Mesenchymal stem cell (in vitro differentiated cells and primary cell): ENCODE measurements around the gene CCDC59.

Experiments used
- DNase-seq: peaks from one replicate; pipeline ENCODE4 v3.0.0-alpha.2; 2013
- H2AFZ ChIP-seq: one replicate; pipeline ENCODE4 v1.6.1; 2013; ENCODE audit warnings: low read depth, mild to moderate bottlenecking, control low read depth, inconsistent platforms, low read length, moderate library complexity
- H2AK5ac ChIP-seq: 2 replicates; pipeline ENCODE4 v1.6.1; 2013; ENCODE audit warnings: low read length, moderate library complexity, mild to moderate bottlenecking, inconsistent platforms; ENCODE audit not compliant: severe bottlenecking
- H2BK120ac ChIP-seq: one replicate; pipeline ENCODE4 v1.6.1; 2013; ENCODE audit warnings: low read depth, mild to moderate bottlenecking, inconsistent platforms, low read length, moderate library complexity
- H2BK12ac ChIP-seq, 2 experiments: one replicate each; pipeline ENCODE4 v1.6.1; 2013; ENCODE audit warnings: inconsistent platforms in 2 of 2, low read length in 2 of 2, mild to moderate bottlenecking in 2 of 2, moderate library complexity in 2 of 2, control low read depth in 1 of 2
- H2BK15ac ChIP-seq: one replicate; pipeline ENCODE4 v1.6.1; 2013; ENCODE audit warnings: mild to moderate bottlenecking, low read depth, inconsistent platforms; ENCODE audit not compliant: poor library complexity, severe bottlenecking
- H2BK5ac ChIP-seq: 2 replicates; pipeline ENCODE4 v1.6.1; 2013; ENCODE audit warnings: low read depth, mild to moderate bottlenecking, low read length, control low read depth, inconsistent platforms; ENCODE audit not compliant: poor library complexity, severe bottlenecking
- H3K14ac ChIP-seq, 2 experiments: one replicate each; pipeline ENCODE4 v1.6.1; 2013; ENCODE audit warnings: inconsistent platforms in 2 of 2, low read length in 2 of 2, control low read depth in 1 of 2, mild to moderate bottlenecking in 1 of 2, moderate library complexity in 1 of 2
- H3K18ac ChIP-seq, 2 experiments: one replicate each; pipeline ENCODE4 v1.6.1; 2013; ENCODE audit warnings: inconsistent platforms in 2 of 2, low read length in 2 of 2, control low read depth in 1 of 2, low read depth in 1 of 2, mild to moderate bottlenecking in 1 of 2
- H3K23ac ChIP-seq, 2 experiments: one replicate each; pipeline ENCODE4 v1.6.1; 2013; ENCODE audit warnings: inconsistent platforms in 2 of 2, low read length in 2 of 2, mild to moderate bottlenecking in 2 of 2, moderate library complexity in 2 of 2, control low read depth in 1 of 2
- H3K27ac ChIP-seq: 2 replicates; pipeline ENCODE4 v1.5.1; 2013; ENCODE audit warnings: mild to moderate bottlenecking, moderate library complexity, low read length, control low read depth, inconsistent platforms; ENCODE audit not compliant: poor library complexity, severe bottlenecking
- H3K27me3 ChIP-seq, 2 experiments: 2 replicates each; pipeline versions ENCODE4 v1.6.1 to v1.7.0; 2013; ENCODE audit warnings: low read length in 2 of 2, mild to moderate bottlenecking in 2 of 2, moderate library complexity in 2 of 2, control low read depth in 1 of 2, inconsistent platforms in 1 of 2; ENCODE audit not compliant: control insufficient read depth in 1 of 2, insufficient read depth in 1 of 2
- H3K36me3 ChIP-seq, 2 experiments: 2 replicates each; pipeline versions ENCODE4 v1.6.1 to v1.7.0; 2013; ENCODE audit warnings: low read length in 2 of 2, control low read depth in 1 of 2, inconsistent platforms in 1 of 2, low read depth in 1 of 2, mild to moderate bottlenecking in 1 of 2; ENCODE audit not compliant: insufficient read depth in 2 of 2, control insufficient read depth in 1 of 2
- H3K4ac ChIP-seq, 2 experiments: one replicate each; pipeline ENCODE4 v1.6.1; 2013; ENCODE audit warnings: inconsistent platforms in 2 of 2, low read length in 2 of 2, mild to moderate bottlenecking in 2 of 2, moderate library complexity in 2 of 2, control low read depth in 1 of 2, low read depth in 1 of 2
- H3K4me1 ChIP-seq: 2 replicates; pipeline ENCODE4 v1.6.1; 2013; ENCODE audit warnings: low read depth, low read length, control low read depth; ENCODE audit not compliant: control insufficient read depth, insufficient read depth
- H3K4me2 ChIP-seq: 2 replicates; pipeline ENCODE4 v1.6.1; 2013; ENCODE audit warnings: low read length, mild to moderate bottlenecking, inconsistent platforms; ENCODE audit not compliant: poor library complexity, severe bottlenecking
- H3K4me3 ChIP-seq, 2 experiments: 2 replicates each; pipeline versions ENCODE4 v1.5.1 to v1.7.0; 2013; ENCODE audit warnings: low read length in 2 of 2, mild to moderate bottlenecking in 2 of 2, control low read depth in 1 of 2, low read depth in 1 of 2; ENCODE audit not compliant: insufficient read depth in 1 of 2
- H3K79me1 ChIP-seq: replicated peaks from 2 replicates; pipeline ENCODE4 v1.6.1; 2013; ENCODE audit warnings: mild to moderate bottlenecking, control low read depth, low read length, inconsistent platforms; ENCODE audit not compliant: poor library complexity, severe bottlenecking
- H3K9ac ChIP-seq: 2 replicates; pipeline ENCODE4 v1.7.0; 2013; ENCODE audit warnings: mild to moderate bottlenecking, low read length, moderate library complexity
- H3K9me3 ChIP-seq: 2 replicates; pipeline ENCODE4 v1.7.0; 2013; ENCODE audit warnings: mild to moderate bottlenecking, low read length; ENCODE audit not compliant: control insufficient read depth
- H4K8ac ChIP-seq: one replicate; pipeline ENCODE4 v1.6.1; 2013; ENCODE audit warnings: inconsistent platforms, mild to moderate bottlenecking, low read length, moderate library complexity
- H4K91ac ChIP-seq: one replicate; pipeline ENCODE4 v1.6.1; 2013; ENCODE audit warnings: mild to moderate bottlenecking, low read length, inconsistent platforms
- WGBS: methylation state at CpG from one replicate; pipeline ENCODE4 v1.1.7; 2013; ENCODE audit warnings: mixed read lengths; 5-methylcytosine and 5-hydroxymethylcytosine counted together

CCDC59 gene

GRCh38 chr12:82350161-82350560 is 8.0 kb downstream of the CCDC59 start:
- no peak overlapping the region for H2AFZ ChIP-seq
- no peak overlapping the region for H2BK12ac ChIP-seq
- peak overlapping the region; percentile 39 for H4K91ac ChIP-seq
- no peaks in the 10 kb centered on the region for H3K9me3 ChIP-seq
- no peak overlapping the region for H4K8ac ChIP-seq
- no peak overlapping the region for H3K4me3 ChIP-seq
- H3K27me3 ChIP-seq: no peaks in the 10 kb centered on the region
- no peak overlapping the region for H3K14ac ChIP-seq
- peaks cover 6% of the 10 kb centered on the region for H3K79me1 ChIP-seq
- no peaks in the 10 kb centered on the region for H3K4me1 ChIP-seq
- WGBS: 97% methylated on average over 3 of the region's 3 CpGs
- peaks cover 8 to 61% of the 10 kb centered on the region in 2 experiments for H3K36me3 ChIP-seq
- H3K27ac ChIP-seq: no peak overlapping the region
- no peak overlapping the region for H3K4me2 ChIP-seq
- no peak overlapping the region for H2BK15ac ChIP-seq
- no peak overlapping the region for H2BK120ac ChIP-seq
- H3K9ac ChIP-seq: no peak overlapping the region
- no peak for DNase-seq
- H2AK5ac ChIP-seq: no peak overlapping the region
- no peak overlapping the region for H3K23ac ChIP-seq
- no peak overlapping the region for H3K18ac ChIP-seq
- H3K4ac ChIP-seq: no peak overlapping the region
- H2BK5ac ChIP-seq: no peak overlapping the region

GRCh38 chr12:82329508-82329907 is 28.7 kb downstream of the CCDC59 start:
- Histone ChIP-seq H4K8ac (no peak overlapping the region), H3K27me3 (no peaks in the 10 kb centered on the region), H3K9ac (no peak overlapping the region), H3K23ac (no peak overlapping the region), H3K27ac (no peak overlapping the region), H3K4ac (no peak overlapping the region), H3K18ac (no peak overlapping the region), H3K79me1 (no peaks in the 10 kb centered on the region), H3K4me1 (no peaks in the 10 kb centered on the region), H3K36me3 (no peaks in the 10 kb centered on the region), H3K9me3 (no peaks in the 10 kb centered on the region), H2AFZ (no peak overlapping the region), H3K4me2 (no peak overlapping the region), H3K4me3 (no peak overlapping the region), H2BK5ac (no peak overlapping the region), H2AK5ac (no peak overlapping the region), H2BK15ac (no peak overlapping the region), H4K91ac (no peak overlapping the region), H2BK12ac (no peak overlapping the region), H3K14ac (no peak overlapping the region), H2BK120ac (no peak overlapping the region)
- no peak for DNase-seq
- WGBS: no CpG with 5 or more reads among the region's 1 CpG

- Histone ChIP-seq H2AK5ac (no peak overlapping the region), H3K23ac (no peak overlapping the region), H3K79me1 (no peaks in the 10 kb centered on the region), H3K14ac (no peak overlapping the region), H3K9ac (no peak overlapping the region), H3K27ac (no peak overlapping the region), H2AFZ (no peak overlapping the region), H2BK5ac (no peak overlapping the region), H3K9me3 (no peaks in the 10 kb centered on the region), H2BK12ac (no peak overlapping the region), H3K4me1 (no peaks in the 10 kb centered on the region), H4K91ac (no peak overlapping the region), H3K4me3 (no peak overlapping the region), H3K18ac (no peak overlapping the region), H3K4ac (no peak overlapping the region), H3K36me3 (no peaks in the 10 kb centered on the region), H2BK15ac (no peak overlapping the region), H3K27me3 (no peaks in the 10 kb centered on the region), H2BK120ac (no peak overlapping the region), H3K4me2 (no peak overlapping the region), H4K8ac (no peak overlapping the region)
- no peak for DNase-seq
- WGBS: 90% methylated on average over 1 of the region's 1 CpG
Measured at GRCh38 chr12:82327861-82328260, 30.3 kb downstream of the CCDC59 start.

GRCh38 chr12:82326905-82327503 is 31.2 kb downstream of the CCDC59 start:
- H3K4me3 ChIP-seq: no peak overlapping the region
- peak; percentile 33 for DNase-seq
- no peaks in the 10 kb centered on the region for H3K9me3 ChIP-seq
- no peak overlapping the region for H3K4ac ChIP-seq
- no peak overlapping the region for H3K14ac ChIP-seq
- H3K79me1 ChIP-seq: no peaks in the 10 kb centered on the region
- H3K23ac ChIP-seq: no peak overlapping the region
- no peak overlapping the region for H3K9ac ChIP-seq
- H2BK15ac ChIP-seq: no peak overlapping the region
- H2BK120ac ChIP-seq: no peak overlapping the region
- no peaks in the 10 kb centered on the region for H3K36me3 ChIP-seq
- H2AK5ac ChIP-seq: no peak overlapping the region
- no peak overlapping the region for H2BK12ac ChIP-seq
- no peak overlapping the region for H3K4me2 ChIP-seq
- H2AFZ ChIP-seq: no peak overlapping the region
- no peak overlapping the region for H4K91ac ChIP-seq
- H3K18ac ChIP-seq: no peak overlapping the region
- no CpG with 5 or more reads among the region's 1 CpG for WGBS
- H2BK5ac ChIP-seq: no peak overlapping the region
- H3K27me3 ChIP-seq: no peaks in the 10 kb centered on the region
- no peaks in the 10 kb centered on the region for H3K4me1 ChIP-seq
- H3K27ac ChIP-seq: no peak overlapping the region
- no peak overlapping the region for H4K8ac ChIP-seq
